Stimulated activated CD8-positive, alpha-beta memory T cell treated with anti-CD3 and anti-CD28 coated beads, Interleukin-15, amount 100 ng/mL, for 24 hours (primary cell): ENCODE data around the gene TIMM10.

ENCODE experiments used
- DNase-seq: peaks from one replicate; pipeline ENCODE4 v3.0.0-alpha.2; 2020; ENCODE audit warnings: low read depth

TIMM10 gene

GRCh38 chr11:57530596-57531507, at the start of gene TIMM10:
Gene TIMM10 (minus strand): TSS chr11:57530754. CDS start chr11:57530189, 565 bp downstream.
- peak; percentile 71 for DNase-seq

- no peak for DNase-seq
Observed at GRCh38 chr11:57574061-57574460, 43.5 kb upstream of the TIMM10 start.

GRCh38 chr11:57571606-57572005, 41.1 kb upstream of the TIMM10 start:
- no peak for DNase-seq

- DNase-seq, result peak; percentile 85
Observed at GRCh38 chr11:57568330-57568766, 37.8 kb upstream of the TIMM10 start.

- DNase-seq, result peak; percentile 32
Observed at GRCh38 chr11:57567515-57568329, 37.2 kb upstream of the TIMM10 start, which contains the start of gene UBE2L6. Gene UBE2L6 (minus strand): TSS chr11:57567672. CDS start chr11:57567611, 61 bp downstream.

- DNase-seq, result peak; percentile 3
Observed at GRCh38 chr11:57566905-57567514, 36.5 kb upstream of the TIMM10 start.

- DNase-seq, result no peak
Observed at GRCh38 chr11:57566005-57566904, 35.7 kb upstream of the TIMM10 start.

GRCh38 chr11:57562596-57562995, 32.0 kb upstream of the TIMM10 start:
- no peak for DNase-seq

GRCh38 chr11:57560146-57560545, 29.6 kb upstream of the TIMM10 start:
- no peak for DNase-seq

GRCh38 chr11:57556041-57556440, 25.5 kb upstream of the TIMM10 start:
- DNase-seq, result no peak

GRCh38 chr11:57555393-57555792, 24.8 kb upstream of the TIMM10 start:
- no peak for DNase-seq

- no peak for DNase-seq
Observed at GRCh38 chr11:57552479-57552878, 21.9 kb upstream of the TIMM10 start.

- DNase-seq, result no peak
Observed at GRCh38 chr11:57551941-57552340, 21.4 kb upstream of the TIMM10 start.

- no peak for DNase-seq
Observed at GRCh38 chr11:57549983-57550382, 19.4 kb upstream of the TIMM10 start.

GRCh38 chr11:57547854-57548377, 17.4 kb upstream of the TIMM10 start:
- DNase-seq, result no peak

GRCh38 chr11:57546869-57547475, 16.4 kb upstream of the TIMM10 start:
- no peak for DNase-seq

GRCh38 chr11:57546451-57546850, 15.9 kb upstream of the TIMM10 start:
- no peak for DNase-seq

GRCh38 chr11:57545883-57546282, 15.3 kb upstream of the TIMM10 start:
- no peak for DNase-seq

GRCh38 chr11:57544566-57544965, 14.0 kb upstream of the TIMM10 start:
- no peak for DNase-seq

- DNase-seq, result no peak
Observed at GRCh38 chr11:57543593-57543992, 13.0 kb upstream of the TIMM10 start.

- DNase-seq, result no peak
Observed at GRCh38 chr11:57542582-57542981, 12.0 kb upstream of the TIMM10 start.
